DLD1 (cell line): ENCODE results near the gene CLRN2.

Source experiments
- in situ Hi-C: cut with HindIII; loops from 2 replicates; pipeline ENCODE4 v1.10.0; 2017; ENCODE audit warnings: low sequenced_read_pairs

Gene CLRN2

DNA sequence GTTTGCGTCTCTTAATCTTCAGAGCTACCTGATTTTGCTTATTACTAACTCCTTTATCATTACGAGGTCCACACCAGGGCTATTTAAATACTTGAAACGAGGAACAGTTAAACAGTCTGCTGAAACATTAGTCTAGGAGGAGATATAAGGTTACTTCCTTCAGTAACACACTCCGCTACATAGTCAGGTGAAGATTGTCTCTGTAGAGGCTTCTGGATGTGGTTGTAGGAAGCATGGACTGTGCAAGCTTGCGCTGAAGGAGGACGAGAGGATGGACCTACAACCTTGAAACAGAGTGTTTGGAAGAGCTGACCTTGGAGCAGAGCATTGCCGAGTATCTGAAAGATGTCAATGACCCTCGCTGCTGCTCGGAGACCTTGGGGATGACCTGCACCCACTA is at the start of gene CLRN2:
TSS of gene CLRN2 (plus strand) at position 301 of the 400 bp plus-strand sequence. CDS start 102 bp downstream, outside the sequence.
- in situ Hi-C loops = no loop called here

GRCh38 chr4:17468619-17469221 is 46.2 kb upstream of the CLRN2 start:
- in situ Hi-C loops = no loop called here

- in situ Hi-C loops = no loop called here
Measured at GRCh38 chr4:17469931-17470674, 44.9 kb upstream of the CLRN2 start.

- in situ Hi-C loops = no loop called here
Measured at GRCh38 chr4:17475481-17475880, 39.5 kb upstream of the CLRN2 start.

DNA sequence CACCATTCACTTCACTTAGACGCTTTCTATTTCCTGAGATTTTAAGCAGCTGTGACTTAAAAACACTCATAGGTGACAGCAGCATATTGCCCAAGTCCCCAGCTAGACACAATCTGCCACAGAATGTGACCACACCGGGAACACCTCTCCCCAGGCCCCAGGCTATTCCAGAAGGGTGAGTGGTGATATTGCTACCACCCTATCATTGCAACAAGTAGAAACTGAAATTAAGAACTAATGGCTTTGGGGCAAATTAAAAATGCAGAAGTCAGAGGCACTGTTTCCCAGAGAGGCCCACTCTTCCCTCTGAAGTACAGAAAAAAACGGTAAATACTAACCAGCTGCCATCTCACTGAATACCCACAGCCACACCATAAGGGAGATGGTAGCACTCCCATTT is 38.1 kb upstream of the CLRN2 start:
- in situ Hi-C loops = no loop called here

GRCh38 chr4:17477774-17478472 is 37.0 kb upstream of the CLRN2 start:
- in situ Hi-C loops = no loop called here

DNA sequence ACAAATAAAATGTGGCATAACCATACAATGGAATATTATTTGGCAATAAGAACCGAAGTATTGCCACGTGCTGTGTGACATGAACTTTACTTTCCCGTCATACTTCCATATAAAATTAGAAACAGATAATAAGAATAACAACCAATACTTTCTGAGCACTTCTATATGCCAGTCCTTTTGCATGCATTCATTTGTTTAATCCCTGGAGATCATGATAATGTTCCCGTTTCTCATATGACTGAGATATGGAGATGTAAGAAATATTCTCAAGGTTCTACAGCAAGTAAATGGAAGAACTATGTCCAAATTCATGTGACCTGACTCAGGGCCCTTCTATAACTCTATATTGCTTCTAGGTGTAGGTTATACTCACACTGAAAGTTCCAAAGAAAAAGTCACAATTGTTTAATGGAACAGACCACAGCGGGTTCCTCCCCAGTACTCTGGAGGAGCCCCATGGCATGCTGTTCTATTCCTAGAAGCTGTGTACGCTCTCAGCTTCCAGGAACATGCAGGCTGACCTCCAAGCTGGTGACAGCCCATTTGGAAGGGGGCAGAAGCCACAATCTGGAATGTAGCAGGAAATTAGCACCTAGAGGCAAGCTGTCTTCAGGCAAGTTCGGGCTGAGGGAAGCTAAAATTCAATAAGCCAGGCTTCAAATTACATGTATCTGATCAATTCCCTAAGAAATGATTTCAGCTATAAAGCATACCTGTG is 34.6 kb upstream of the CLRN2 start:
- in situ Hi-C loops = no loop called here

DNA sequence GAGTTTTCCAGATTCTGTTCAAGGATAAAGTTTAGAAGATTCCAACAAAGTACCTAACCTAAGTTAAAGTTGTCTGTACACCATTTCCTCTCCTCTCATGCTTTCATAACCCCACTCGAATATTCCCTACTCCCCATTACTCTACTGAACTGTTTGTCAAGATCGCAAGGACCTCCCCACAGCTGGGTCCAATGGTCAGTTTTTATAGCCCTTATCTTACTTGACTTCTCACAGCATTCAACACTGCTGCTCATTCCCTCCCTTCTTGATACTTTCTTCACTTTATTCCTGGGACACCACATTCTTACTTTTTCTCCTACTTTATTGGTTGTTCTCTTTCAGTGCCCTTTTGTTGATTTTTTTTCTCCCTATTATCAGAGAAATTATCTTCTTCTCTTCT is 34.0 kb upstream of the CLRN2 start:
- in situ Hi-C loops = no loop called here

- in situ Hi-C loops = no loop called here
Measured at GRCh38 chr4:17482716-17483115, 32.2 kb upstream of the CLRN2 start.

DNA sequence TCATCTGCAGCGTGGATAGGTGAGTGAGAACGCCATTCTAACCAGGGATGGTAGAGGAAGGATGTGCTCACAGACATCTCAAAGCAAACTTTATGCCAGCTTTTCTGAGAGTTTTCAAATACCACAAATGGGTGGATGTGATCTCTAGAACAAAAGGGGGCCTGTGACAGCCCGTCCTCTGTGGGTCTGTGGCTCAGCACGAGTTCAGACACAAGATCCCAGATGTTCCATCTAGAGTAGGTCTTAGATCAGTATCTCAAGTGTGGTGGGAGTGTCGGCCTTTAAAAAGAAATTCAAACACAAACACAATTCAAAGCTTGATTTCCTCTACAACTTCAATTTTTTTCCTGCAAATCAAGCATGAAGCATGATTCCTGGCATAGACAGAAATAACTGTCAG is 25.8 kb upstream of the CLRN2 start:
- in situ Hi-C loops = no loop called here

DNA sequence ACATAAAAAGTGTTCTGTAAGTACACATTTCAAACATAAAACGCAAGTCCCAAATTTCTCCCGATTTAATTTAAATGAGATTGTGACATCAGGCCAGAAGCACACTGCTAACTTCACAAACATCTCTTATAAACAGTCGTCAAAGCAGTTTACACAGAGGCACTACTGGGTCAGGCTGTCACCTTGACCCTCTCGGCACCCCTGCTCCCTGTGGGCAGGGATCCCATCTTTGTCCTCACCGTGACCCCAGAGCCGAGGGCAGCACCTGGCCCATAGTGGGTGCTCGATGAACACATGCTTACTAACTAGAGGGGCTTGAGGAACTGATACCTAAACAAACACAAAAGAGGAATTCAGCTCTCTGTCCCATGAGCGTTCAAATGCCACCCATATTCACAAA is 25.2 kb upstream of the CLRN2 start:
- in situ Hi-C loops = no loop called here

DNA sequence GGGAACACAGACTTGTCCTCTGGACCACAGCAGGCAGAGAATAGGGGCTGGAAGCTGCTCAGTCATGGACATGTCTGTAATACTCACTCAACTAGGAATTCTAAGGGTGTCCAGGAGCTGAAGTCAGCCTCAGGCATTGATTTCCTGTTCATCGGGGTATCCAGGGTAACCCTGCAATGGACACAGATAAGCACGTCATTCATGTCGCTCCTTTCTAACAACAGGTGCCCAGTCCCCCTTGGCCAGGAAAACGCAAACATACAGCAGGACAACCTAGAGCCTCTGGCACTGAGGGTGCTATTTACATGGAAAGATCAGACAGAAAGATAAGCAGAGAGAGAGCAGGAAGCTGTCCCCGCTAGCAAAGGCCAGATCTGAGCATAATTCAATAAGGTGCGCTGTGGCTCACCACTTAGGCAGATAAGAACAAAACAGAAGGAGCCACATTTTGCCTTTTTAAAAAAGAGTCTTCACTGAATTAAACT is 24.3 kb upstream of the CLRN2 start:
- in situ Hi-C loops = no loop called here

DNA sequence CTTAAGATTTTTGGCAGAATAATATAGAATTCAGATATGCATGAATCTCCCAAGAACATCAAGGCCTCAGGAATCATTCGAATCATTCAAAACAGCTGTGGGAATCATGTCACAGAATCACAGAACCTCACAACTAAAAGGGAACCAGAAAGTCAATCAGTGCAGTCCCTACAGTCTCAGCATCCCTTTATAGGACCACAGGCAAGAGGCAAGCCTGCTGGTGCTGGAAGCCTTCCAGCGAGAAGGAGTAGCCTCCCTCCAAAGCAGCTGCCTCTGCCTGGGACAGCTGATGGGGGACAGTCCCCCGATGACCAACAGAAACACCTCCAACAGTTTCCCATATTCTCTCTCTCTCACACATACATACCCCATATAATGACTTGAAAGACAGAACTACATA is 23.8 kb upstream of the CLRN2 start:
- in situ Hi-C loops = no loop called here

DNA sequence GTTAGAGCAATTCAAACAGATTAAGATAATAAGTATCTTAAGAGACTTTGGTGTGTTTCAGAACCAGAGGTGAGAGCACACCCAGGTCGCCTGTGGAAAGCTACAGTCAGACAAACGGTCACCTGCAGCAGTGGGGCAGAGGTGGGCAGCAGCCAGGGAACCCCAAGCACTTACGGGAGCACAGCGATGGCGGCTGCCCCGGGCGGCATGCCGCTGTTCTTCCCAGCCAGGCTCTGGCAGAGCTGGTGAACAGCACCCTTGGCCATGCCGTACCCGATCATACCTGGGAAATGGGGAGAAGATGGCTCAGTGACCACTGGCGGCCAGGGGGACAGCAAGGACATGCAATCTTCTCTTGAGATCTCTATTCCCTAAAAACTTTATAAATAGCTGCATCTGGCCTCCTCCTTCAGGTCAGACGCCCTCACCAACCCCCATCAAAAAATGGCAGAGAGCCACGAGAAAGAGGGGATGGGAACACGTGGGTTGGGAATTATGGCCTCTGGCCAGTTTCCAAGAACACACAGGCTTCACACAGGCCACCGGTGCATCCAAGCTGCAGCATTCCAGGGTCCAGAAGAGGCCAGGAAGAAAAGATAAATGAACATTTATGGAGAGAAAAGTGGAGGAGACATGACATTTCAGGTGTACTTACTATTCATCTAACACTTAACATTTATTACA is 22.8 kb upstream of the CLRN2 start:
- in situ Hi-C loops = no loop called here

DNA sequence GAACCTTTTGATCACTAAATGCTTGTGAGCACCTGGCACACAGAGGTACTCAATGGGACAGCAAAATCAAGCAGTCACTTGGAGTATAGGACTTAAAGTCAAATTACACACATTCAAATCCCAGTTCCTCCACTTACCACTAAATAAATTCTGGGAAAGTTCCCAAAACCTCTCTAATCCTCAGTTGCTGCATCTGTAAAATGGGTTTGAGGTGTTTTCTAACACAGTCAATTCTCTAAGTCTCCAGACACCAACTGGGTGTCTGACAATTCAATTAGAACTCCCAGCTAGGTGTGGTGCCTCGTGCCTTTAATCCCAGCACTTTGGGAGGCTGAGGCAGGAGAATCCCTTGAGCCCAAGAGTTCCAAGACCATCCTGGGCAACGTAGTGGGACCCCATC is 22.1 kb upstream of the CLRN2 start:
- in situ Hi-C loops = no loop called here

GRCh38 chr4:17493619-17494018 is 21.3 kb upstream of the CLRN2 start:
- in situ Hi-C loops = no loop called here

GRCh38 chr4:17494258-17495190 is 20.4 kb upstream of the CLRN2 start:
- in situ Hi-C loops = no loop called here

DNA sequence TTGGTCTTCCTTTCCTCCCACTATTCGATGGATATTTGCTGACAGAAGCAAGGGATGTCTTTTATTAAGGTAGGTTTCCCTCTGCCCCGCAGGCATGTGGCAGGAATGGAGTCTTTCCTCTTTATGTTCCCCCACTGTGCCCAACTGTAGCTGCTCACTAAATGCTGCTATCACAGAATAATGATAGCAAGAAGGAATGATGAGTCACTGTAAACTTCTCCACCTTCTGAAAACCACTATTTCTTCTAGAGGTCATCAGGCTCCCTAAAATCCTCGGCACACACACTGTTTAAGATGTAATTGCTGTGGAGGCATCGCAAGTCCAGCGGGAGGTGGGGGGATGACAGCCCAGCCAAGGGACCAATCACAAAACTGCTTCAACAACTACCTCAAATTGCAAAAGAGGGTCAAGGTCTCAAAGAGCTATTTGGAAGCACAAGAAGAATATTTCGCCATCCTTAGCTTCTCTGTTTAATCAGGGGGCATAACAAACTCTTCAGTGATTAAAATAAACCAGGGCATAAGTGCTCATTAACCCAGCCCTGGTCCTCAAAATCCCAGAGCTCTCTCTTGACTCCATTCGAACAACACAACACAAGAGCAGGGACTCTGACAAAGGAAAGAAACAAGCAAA is 17.0 kb upstream of the CLRN2 start:
- in situ Hi-C loops = no loop called here

DNA sequence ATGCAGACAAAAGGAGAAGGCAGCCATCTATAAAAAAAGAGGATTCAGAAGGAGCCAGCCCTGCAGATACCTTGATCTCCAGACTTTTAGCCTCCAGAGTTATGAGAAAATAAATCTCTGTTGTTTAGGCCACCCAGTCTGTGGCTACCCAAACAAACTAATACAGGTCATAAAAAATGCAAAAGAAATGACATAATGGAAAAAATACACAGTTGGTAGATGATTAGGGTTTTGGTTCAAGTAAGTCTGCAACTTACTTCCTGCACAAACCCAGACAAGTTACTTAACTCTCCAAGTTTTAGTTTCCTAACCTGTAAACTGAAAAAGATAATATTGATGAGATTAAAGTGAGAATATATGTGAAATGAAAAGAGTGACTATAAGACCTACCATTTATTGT is 14.4 kb upstream of the CLRN2 start:
- in situ Hi-C loops = no loop called here
